GM13976 (cell line): Measurements from ENCODE around the gene TMPRSS9.
A peak's percentile ranks its signal among the peaks of the same experiment; 100 is the strongest.

Source experiments
- DNase-seq: peaks from one replicate; pipeline ENCODE4 v3.0.0; 2012; ENCODE audit warnings: low spot score
- in situ Hi-C: fragments of 300-500 bp; cut with MboI; formaldehyde crosslinking; loops from one replicate; pipeline ENCODE4 v1.12.0; 2022; ENCODE audit warnings: low sequenced_read_pairs, mixed read lengths, inconsistent platforms; ENCODE audit not compliant: unreplicated experiment
- TF ChIP-seq, protein P1 (sequence below): IDR thresholded peaks from 2 replicates; pipeline ENCODE4 v1.5.1; 2012; ENCODE audit warnings: borderline replicate concordance, mild to moderate bottlenecking; ENCODE audit not compliant: insufficient read depth; ENCODE audit errors: extremely low read depth, missing control alignments, control extremely low read depth

The TMPRSS9 gene

DNA sequence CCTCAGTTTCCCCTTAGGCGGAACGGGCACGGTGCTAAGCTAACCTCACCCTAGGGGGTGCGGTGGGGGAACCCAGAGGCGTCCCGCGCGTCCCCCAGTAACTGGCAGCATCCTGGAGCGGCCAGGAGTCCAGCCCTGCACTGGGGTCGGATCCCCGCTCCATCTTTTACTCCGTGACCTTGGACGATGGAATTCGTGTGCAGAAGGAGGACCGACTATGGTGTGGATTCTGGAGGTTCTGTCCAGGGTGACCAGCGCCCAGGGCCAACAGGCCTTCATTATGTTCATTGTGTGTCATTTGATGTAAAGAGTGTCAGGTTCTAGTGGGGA is 31.0 kb upstream of the TMPRSS9 start:
- in situ Hi-C loops, result no loop called here
- TF ChIP-seq, protein P1, sequence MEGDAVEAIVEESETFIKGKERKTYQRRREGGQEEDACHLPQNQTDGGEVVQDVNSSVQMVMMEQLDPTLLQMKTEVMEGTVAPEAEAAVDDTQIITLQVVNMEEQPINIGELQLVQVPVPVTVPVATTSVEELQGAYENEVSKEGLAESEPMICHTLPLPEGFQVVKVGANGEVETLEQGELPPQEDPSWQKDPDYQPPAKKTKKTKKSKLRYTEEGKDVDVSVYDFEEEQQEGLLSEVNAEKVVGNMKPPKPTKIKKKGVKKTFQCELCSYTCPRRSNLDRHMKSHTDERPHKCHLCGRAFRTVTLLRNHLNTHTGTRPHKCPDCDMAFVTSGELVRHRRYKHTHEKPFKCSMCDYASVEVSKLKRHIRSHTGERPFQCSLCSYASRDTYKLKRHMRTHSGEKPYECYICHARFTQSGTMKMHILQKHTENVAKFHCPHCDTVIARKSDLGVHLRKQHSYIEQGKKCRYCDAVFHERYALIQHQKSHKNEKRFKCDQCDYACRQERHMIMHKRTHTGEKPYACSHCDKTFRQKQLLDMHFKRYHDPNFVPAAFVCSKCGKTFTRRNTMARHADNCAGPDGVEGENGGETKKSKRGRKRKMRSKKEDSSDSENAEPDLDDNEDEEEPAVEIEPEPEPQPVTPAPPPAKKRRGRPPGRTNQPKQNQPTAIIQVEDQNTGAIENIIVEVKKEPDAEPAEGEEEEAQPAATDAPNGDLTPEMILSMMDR, result no peak
- no peak for DNase-seq

DNA sequence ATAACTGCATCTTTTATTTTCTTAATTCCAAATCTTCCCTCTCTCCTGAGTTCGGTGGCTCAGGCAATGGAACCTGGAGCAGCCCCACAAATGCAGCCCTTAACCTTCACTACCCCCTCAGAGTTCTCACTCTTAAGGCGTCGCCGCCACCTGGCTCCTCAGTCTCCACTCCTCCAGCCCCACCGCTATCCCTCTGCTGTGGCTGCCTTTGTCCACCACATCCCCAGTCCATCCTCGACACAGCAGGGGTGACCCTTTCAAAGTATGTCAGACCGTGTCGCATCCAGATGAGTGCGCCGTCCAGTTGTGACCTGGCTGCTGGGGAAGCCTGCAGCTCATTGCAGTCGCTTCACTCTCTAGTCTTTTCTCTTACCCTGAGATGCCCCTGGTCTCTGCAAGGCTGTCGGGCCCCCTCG is 30.6 kb upstream of the TMPRSS9 start:
- in situ Hi-C loops, result no loop called here
- DNase-seq, result no peak
- TF ChIP-seq, protein P1, result no peak

DNA sequence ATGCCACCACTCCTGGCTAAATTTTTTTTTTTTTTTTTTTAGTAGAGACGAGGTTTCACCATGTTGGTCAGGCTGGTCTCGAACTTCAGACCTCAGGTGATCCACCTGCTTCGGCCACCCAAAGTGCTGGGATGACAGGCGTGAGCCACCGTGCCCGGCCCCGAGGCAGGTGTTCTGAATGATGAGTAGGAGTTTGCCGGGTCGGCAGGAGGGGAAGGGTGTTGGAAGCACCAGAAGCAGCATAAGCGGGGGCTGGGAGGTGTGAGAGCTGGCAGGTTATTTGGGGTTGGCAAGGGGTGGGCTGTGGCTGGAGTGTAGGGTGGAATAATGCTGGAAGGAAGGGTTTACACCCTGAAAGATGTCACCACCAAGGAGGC is 29.8 kb upstream of the TMPRSS9 start:
- TF ChIP-seq, protein P1, result no peak
- no peak for DNase-seq
- in situ Hi-C loops, result no loop called here

DNA sequence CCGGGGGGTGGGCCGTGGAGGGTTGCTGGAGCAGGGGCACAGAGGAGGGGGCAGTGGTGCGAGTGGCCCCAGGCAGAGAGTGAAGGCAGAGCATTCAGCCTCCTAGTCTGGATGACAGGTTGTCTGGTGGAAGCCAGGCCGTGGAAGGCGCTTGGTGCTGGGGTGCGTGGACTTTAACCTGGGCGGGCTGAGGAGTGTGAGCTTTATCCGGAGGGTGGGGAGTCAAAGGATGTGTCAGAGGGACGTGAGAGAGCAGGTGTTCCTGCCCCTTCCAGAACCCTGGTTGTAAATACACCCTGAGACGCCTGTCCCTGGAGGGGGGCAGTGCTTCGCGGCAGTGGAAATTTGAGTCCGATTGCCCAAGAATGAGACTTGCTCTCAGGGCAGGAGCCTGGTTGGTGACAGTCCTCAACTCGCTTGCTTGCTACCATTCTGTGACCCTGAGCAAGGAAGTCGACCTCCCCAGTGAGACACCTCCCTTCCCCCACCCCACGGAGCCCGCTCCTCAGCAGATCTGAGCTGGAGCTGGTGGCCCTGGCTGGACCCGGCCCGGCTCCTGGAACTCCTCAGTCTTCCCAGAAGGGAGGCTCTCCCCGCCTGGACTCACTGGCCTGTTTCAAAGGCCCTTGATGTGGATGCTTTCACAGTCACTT is 29.3 kb upstream of the TMPRSS9 start:
- no peak for DNase-seq
- TF ChIP-seq, protein P1, result no peak
- in situ Hi-C loops, result no loop called here

DNA sequence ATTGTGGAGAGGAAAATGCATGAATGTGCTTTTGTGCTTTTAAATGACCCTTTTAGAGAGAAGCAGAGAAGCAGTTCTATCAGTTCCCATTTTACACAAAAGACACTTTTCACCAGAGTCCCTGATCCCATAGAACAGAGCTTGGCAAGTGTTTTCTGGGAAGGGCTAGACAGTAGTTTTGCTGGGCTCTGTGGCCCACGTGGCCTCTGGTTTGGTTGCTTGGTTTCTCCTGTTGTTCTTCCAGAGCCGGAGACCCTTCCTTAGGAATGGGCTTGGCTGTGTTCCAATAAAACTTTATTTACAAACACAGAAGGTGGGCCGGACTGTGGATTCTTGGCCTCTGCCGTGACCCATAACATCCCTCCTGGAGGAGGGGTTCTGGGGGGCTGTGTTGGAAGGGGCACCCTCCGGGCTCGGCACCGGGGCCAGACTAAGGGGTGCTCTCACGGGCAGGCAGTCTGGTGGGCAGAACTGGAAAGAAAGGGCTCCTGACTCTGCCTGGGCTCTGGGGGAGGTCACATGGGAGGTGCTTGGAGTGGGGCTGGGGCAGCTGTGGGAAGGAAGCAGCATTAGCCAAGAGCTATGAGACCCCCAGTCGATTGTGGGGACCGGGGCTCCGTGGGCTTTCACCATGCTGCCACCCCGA is 28.3 kb upstream of the TMPRSS9 start:
- TF ChIP-seq, protein P1, result no peak
- in situ Hi-C loops, result no loop called here
- DNase-seq, result no peak

DNA sequence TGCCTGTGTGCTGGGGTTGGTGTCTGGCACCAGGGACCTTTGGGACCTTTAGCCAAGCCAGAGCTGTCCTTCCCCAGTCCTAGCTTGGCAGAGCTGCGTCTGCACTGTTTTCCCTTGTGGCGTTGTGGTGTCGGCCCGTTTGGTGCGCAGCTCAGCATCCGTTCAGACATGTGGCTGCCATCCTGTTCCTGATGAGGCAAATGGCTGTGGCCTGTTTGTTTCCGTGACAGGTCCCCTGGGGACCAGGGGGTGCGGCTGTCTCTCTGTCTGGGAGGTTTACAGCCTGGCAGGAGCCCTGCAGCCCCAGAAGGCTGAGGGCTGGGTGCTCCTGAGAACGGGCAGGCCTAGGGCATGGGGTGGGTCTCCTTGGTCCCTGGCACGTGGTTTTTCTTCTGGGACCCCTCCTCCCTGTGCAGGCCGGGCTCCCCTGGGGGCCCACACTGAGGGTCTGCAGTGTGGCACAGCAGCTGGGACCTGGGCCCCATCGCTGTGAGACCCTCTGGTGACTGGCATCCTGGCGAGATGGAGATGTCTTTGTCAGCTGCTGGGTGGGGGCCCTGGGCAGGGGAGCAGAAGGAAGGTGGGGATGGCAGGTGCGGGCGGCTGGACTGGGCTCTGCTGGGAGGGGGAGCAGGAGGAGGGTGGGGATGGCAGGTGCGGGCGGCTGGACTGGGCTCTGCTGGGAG is 27.6 kb upstream of the TMPRSS9 start:
- in situ Hi-C loops, result no loop called here
- TF ChIP-seq, protein P1, result no peak
- peak; percentile 75 for DNase-seq
